Measurements from ENCODE around the gene CGNL1.

Gene CGNL1

GRCh38 chr15:57525581-57525980, 149.3 kb downstream of the CGNL1 start:
- Histone ChIP-seq H3K9me3 (ENCODE audit: insufficient read depth, low read length) (no peaks in the 10 kb centered on the region), H2AFZ (ENCODE audit: low read depth, low read length) (no peak overlapping the region), H3K79me2 (ENCODE audit: low read length) (no peaks in the 10 kb centered on the region), H3K4me2 (ENCODE audit: low read length) (no peak overlapping the region), H3K27me3 (ENCODE audit: low read depth, low read length) (no peaks in the 10 kb centered on the region; the same call in 1 of the 2 replicates), H4K20me1 (ENCODE audit: insufficient read depth, low read length) (no peaks in the 10 kb centered on the region), H3K27ac (ENCODE audit: low read length) (no peak overlapping the region), H3K4me1 (ENCODE audit: low read length) (peaks cover 15% of the 10 kb centered on the region), H3K9ac (ENCODE audit: low read length) (no peak overlapping the region), H3K36me3 (replicated peaks; ENCODE audit: low read depth, low read length) (no peaks in the 10 kb centered on the region), H3K4me3 (ENCODE audit: low read length) (no peak overlapping the region)
- TF ChIP-seq EZH2phosphoT487 (IDR thresholded peaks at IDR 0.05; ENCODE audit: low read depth) (no peak), CTCF (IDR thresholded peaks at IDR 0.05; ENCODE audit: low read depth, low read length) (no peak)

- no peak overlapping the region for H3K4me2 ChIP-seq (ENCODE audit: low read length)
- no peak overlapping the region for H3K9ac ChIP-seq (ENCODE audit: low read length)
- H2AFZ ChIP-seq (ENCODE audit: low read depth, low read length): no peak overlapping the region
- peaks cover 2% of the 10 kb centered on the region for H3K27me3 ChIP-seq (ENCODE audit: low read depth, low read length)
- no peaks in the 10 kb centered on the region for H3K9me3 ChIP-seq (ENCODE audit: insufficient read depth, low read length)
- H3K36me3 ChIP-seq (replicated peaks; ENCODE audit: low read depth, low read length): no peaks in the 10 kb centered on the region
- H4K20me1 ChIP-seq (ENCODE audit: insufficient read depth, low read length): no peaks in the 10 kb centered on the region
- H3K79me2 ChIP-seq (ENCODE audit: low read length): no peaks in the 10 kb centered on the region
- no peak overlapping the region for H3K4me3 ChIP-seq (ENCODE audit: low read length)
- no peak for TF ChIP-seq EZH2phosphoT487 (IDR thresholded peaks at IDR 0.05; ENCODE audit: low read depth)
- no peak for TF ChIP-seq CTCF (IDR thresholded peaks at IDR 0.05; ENCODE audit: low read depth, low read length)
- H3K27ac ChIP-seq (ENCODE audit: low read length): no peak overlapping the region
- peaks cover 15% of the 10 kb centered on the region for H3K4me1 ChIP-seq (ENCODE audit: low read length)
Measured at GRCh38 chr15:57526076-57526475, 149.8 kb downstream of the CGNL1 start.

GRCh38 chr15:57526615-57527014, 150.3 kb downstream of the CGNL1 start:
- Histone ChIP-seq H3K9ac (ENCODE audit: low read length) (no peak overlapping the region), H3K9me3 (ENCODE audit: insufficient read depth, low read length) (no peaks in the 10 kb centered on the region), H3K27ac (ENCODE audit: low read length) (no peak overlapping the region), H3K36me3 (replicated peaks; ENCODE audit: low read depth, low read length) (no peaks in the 10 kb centered on the region), H3K4me1 (ENCODE audit: low read length) (peaks cover 15% of the 10 kb centered on the region), H2AFZ (ENCODE audit: low read depth, low read length) (no peak overlapping the region), H4K20me1 (ENCODE audit: insufficient read depth, low read length) (no peaks in the 10 kb centered on the region), H3K4me2 (ENCODE audit: low read length) (no peak overlapping the region), H3K79me2 (ENCODE audit: low read length) (no peaks in the 10 kb centered on the region), H3K4me3 (ENCODE audit: low read length) (no peak overlapping the region), H3K27me3 (ENCODE audit: low read depth, low read length) (peaks cover 4% of the 10 kb centered on the region)
- no peak for TF ChIP-seq EZH2phosphoT487 (IDR thresholded peaks at IDR 0.05; ENCODE audit: low read depth)
- TF ChIP-seq CTCF (IDR thresholded peaks at IDR 0.05; ENCODE audit: low read depth, low read length): no peak

GRCh38 chr15:57527382-57528091, 151.2 kb downstream of the CGNL1 start:
- no peak overlapping the region for H3K27ac ChIP-seq (ENCODE audit: low read length)

More at GRCh38 chr15:57527382-57528091, 151.2 kb downstream of the CGNL1 start:
- Histone ChIP-seq H3K4me2 (ENCODE audit: low read length) (peak overlapping the region; percentile 18; the same call in 1 of the 2 replicates), H4K20me1 (ENCODE audit: insufficient read depth, low read length) (no peaks in the 10 kb centered on the region), H3K9ac (ENCODE audit: low read length) (no peak overlapping the region), H3K4me3 (ENCODE audit: low read length) (no peak overlapping the region), H3K79me2 (ENCODE audit: low read length) (no peaks in the 10 kb centered on the region), H2AFZ (ENCODE audit: low read depth, low read length) (no peak overlapping the region), H3K27me3 (ENCODE audit: low read depth, low read length) (peaks cover 11% of the 10 kb centered on the region), H3K9me3 (ENCODE audit: insufficient read depth, low read length) (no peaks in the 10 kb centered on the region), H3K4me1 (ENCODE audit: low read length) (peaks cover 15% of the 10 kb centered on the region), H3K36me3 (replicated peaks; ENCODE audit: low read depth, low read length) (no peaks in the 10 kb centered on the region)
- TF ChIP-seq CTCF (IDR thresholded peaks at IDR 0.05; ENCODE audit: low read depth, low read length) (peak; percentile 83), EZH2phosphoT487 (IDR thresholded peaks at IDR 0.05; ENCODE audit: low read depth) (no peak)

All from OCI-LY3 (cell line).